ENCODE data around the gene PCDHB15.

DNA sequence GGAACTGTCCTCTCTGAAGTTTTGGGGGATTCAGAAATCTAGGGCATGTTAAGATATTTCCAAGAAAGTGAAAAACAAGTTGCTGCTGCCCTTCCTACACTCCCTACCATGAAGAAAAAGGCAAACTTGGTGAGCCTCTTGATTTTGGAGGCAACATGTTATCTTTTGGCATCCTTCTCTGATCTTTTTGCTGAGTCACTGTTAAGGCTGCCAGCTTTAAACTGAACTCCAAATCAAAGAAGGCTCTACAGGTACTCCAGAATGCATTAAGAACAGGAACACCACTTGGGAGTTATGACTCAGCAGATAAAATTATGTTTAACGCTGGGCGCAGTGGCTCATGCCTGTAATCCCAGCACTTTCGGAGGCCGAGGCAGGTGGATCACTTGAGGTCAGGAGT lies 24.0 kb downstream of the PCDHB15 start:
- no peak for TF ChIP-seq CTCF (IDR thresholded peaks at IDR 0.05; ENCODE audit: insufficient read depth, low read length)
- TF ChIP-seq SPI1 (IDR thresholded peaks at IDR 0.05; ENCODE audit: borderline replicate concordance, low read depth): no peak
- no peak for TF ChIP-seq REST (IDR thresholded peaks at IDR 0.05; ENCODE audit: insufficient replicate concordance, low read depth)
- no peak for TF ChIP-seq POLR2AphosphoS5 (IDR thresholded peaks at IDR 0.05; ENCODE audit: low read depth)
